ENCODE results near the gene NFU1.

NFU1 gene

GRCh38 chr2:69465513-69466456, 28.6 kb upstream of the NFU1 start:
- H3K27me3 Mint-ChIP-seq (ENCODE audit: low read depth, poor library complexity): no peaks in the 10 kb centered on the region
- no peak for DNase-seq
- H3K4me1 Mint-ChIP-seq: no peaks in the 10 kb centered on the region
- H3K4me3 Mint-ChIP-seq: no peak overlapping the region
- TF ChIP-seq CTCF (IDR thresholded peaks at IDR 0.05): no peak
- H3K9me3 Mint-ChIP-seq: no peaks in the 10 kb centered on the region
- H3K36me3 Mint-ChIP-seq (ENCODE audit: low read depth): peaks cover 25% of the 10 kb centered on the region
- H3K27ac Mint-ChIP-seq: no peak overlapping the region

- Mint-ChIP-seq H3K27me3 (ENCODE audit: low read depth, poor library complexity) (peaks cover 3% of the 10 kb centered on the region), H3K36me3 (ENCODE audit: low read depth) (peaks cover 25% of the 10 kb centered on the region), H3K4me1 (no peaks in the 10 kb centered on the region), H3K9me3 (no peaks in the 10 kb centered on the region), H3K4me3 (no peak overlapping the region), H3K27ac (no peak overlapping the region)
- no peak for DNase-seq
- no peak for TF ChIP-seq CTCF (IDR thresholded peaks at IDR 0.05)
These were observed 27.3 kb upstream of the NFU1 start for GRCh38 chr2:69464575-69464974.

- no peak overlapping the region for H3K27ac Mint-ChIP-seq
- H3K4me1 Mint-ChIP-seq: no peaks in the 10 kb centered on the region
These were observed 25.5 kb upstream of the NFU1 start for GRCh38 chr2:69462780-69463179.

GRCh38 chr2:69461404-69461803, 24.2 kb upstream of the NFU1 start:
- Mint-ChIP-seq H3K27ac (no peak overlapping the region), H3K4me1 (no peaks in the 10 kb centered on the region), H3K36me3 (ENCODE audit: low read depth) (peaks cover 22% of the 10 kb centered on the region), H3K9me3 (no peaks in the 10 kb centered on the region), H3K4me3 (no peak overlapping the region), H3K27me3 (ENCODE audit: low read depth, poor library complexity) (peaks cover 3% of the 10 kb centered on the region)
- no peak for TF ChIP-seq CTCF (IDR thresholded peaks at IDR 0.05)
- DNase-seq: no peak

More at GRCh38 chr2:69462780-69463179, 25.5 kb upstream of the NFU1 start:
- Mint-ChIP-seq H3K27me3 (ENCODE audit: low read depth, poor library complexity) (peaks cover 3% of the 10 kb centered on the region), H3K9me3 (no peaks in the 10 kb centered on the region), H3K4me3 (no peak overlapping the region), H3K36me3 (ENCODE audit: low read depth) (peaks cover 25% of the 10 kb centered on the region)
- no peak for DNase-seq
- TF ChIP-seq CTCF (IDR thresholded peaks at IDR 0.05): no peak

GRCh38 chr2:69459936-69460335, 22.7 kb upstream of the NFU1 start:
- no peak for DNase-seq
- H3K4me1 Mint-ChIP-seq: no peaks in the 10 kb centered on the region
- no peak for TF ChIP-seq CTCF (IDR thresholded peaks at IDR 0.05)
- H3K27ac Mint-ChIP-seq: no peak overlapping the region
- H3K9me3 Mint-ChIP-seq: no peaks in the 10 kb centered on the region
- H3K4me3 Mint-ChIP-seq: no peak overlapping the region
- H3K27me3 Mint-ChIP-seq (ENCODE audit: low read depth, poor library complexity): peaks cover 6% of the 10 kb centered on the region
- peaks cover 8% of the 10 kb centered on the region for H3K36me3 Mint-ChIP-seq (ENCODE audit: low read depth)

Measured in nephron progenitor cell (in vitro differentiated cells).